Uterus (tissue), 2 donors: ENCODE results near the gene APPL2.
"Not testable (repeated sequence)": the region's sequence is repeated elsewhere in the genome, so short reads cannot be mapped to it uniquely, and the experiment has no call there.

Experiments
- POLR2A ChIP-seq, 2 donors: fragments of 450-650 bp; IDR thresholded peaks; one replicate each; pipeline ENCODE4 v1.6.1; 2016; ENCODE audit warnings: antibody characterized with exemption in 2 of 2, mild to moderate bottlenecking in 1 of 2, moderate library complexity in 1 of 2
- TF ChIP-seq, protein P1 (sequence below), 4 experiments: fragments of 200-600 bp in 2 of 4; fragments of 450-650 bp in 2 of 4; sonication (generic) in 2 of 4; IDR thresholded peaks; one replicate each; pipeline ENCODE4 v1.5.1; 2016 to 2019; ENCODE audit warnings: antibody characterized with exemption in 4 of 4, mild to moderate bottlenecking in 2 of 4, moderate library complexity in 1 of 4

DNA sequence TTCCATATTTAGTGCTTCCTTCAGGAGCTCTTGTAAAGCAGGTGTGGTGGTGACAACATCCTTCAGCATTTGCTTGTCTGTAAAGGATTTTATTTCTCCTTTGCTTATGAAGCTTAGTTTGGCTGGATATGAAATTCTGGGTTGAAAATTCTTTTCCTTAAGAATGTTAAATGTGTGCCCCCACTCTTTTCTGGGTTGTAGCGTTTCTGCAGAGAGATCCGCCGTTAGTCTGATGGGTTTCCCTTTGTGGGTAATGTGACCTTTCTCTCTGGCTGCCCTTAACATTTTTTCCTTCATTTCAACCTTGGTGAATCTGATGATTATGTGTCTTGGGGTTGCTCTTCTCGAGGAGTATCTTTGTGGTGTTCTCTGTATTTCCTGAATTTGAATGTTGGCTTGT lies 52.6 kb downstream of the APPL2 start:
- TF ChIP-seq, protein P1, sequence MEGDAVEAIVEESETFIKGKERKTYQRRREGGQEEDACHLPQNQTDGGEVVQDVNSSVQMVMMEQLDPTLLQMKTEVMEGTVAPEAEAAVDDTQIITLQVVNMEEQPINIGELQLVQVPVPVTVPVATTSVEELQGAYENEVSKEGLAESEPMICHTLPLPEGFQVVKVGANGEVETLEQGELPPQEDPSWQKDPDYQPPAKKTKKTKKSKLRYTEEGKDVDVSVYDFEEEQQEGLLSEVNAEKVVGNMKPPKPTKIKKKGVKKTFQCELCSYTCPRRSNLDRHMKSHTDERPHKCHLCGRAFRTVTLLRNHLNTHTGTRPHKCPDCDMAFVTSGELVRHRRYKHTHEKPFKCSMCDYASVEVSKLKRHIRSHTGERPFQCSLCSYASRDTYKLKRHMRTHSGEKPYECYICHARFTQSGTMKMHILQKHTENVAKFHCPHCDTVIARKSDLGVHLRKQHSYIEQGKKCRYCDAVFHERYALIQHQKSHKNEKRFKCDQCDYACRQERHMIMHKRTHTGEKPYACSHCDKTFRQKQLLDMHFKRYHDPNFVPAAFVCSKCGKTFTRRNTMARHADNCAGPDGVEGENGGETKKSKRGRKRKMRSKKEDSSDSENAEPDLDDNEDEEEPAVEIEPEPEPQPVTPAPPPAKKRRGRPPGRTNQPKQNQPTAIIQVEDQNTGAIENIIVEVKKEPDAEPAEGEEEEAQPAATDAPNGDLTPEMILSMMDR (IDR thresholded peaks at IDR 0.05), result not testable (repeated sequence)
- TF ChIP-seq POLR2A (IDR thresholded peaks at IDR 0.05), result not testable (repeated sequence)
